Panc1 (cell line): ENCODE data around the gene CARD10.

ENCODE experiments used
- SIN3A ChIP-seq: IDR thresholded peaks from 2 replicates; pipeline ENCODE4 v1.6.1; 2012; ENCODE audit warnings: low read depth, mild to moderate bottlenecking, low read length, moderate library complexity, borderline replicate concordance; ENCODE audit not compliant: insufficient read depth
- TF ChIP-seq, protein P1 (sequence below): fragments of 450-650 bp; IDR thresholded peaks from 2 replicates; pipeline ENCODE4 v1.5.1; 2017; ENCODE audit warnings: mild to moderate bottlenecking

DNA sequence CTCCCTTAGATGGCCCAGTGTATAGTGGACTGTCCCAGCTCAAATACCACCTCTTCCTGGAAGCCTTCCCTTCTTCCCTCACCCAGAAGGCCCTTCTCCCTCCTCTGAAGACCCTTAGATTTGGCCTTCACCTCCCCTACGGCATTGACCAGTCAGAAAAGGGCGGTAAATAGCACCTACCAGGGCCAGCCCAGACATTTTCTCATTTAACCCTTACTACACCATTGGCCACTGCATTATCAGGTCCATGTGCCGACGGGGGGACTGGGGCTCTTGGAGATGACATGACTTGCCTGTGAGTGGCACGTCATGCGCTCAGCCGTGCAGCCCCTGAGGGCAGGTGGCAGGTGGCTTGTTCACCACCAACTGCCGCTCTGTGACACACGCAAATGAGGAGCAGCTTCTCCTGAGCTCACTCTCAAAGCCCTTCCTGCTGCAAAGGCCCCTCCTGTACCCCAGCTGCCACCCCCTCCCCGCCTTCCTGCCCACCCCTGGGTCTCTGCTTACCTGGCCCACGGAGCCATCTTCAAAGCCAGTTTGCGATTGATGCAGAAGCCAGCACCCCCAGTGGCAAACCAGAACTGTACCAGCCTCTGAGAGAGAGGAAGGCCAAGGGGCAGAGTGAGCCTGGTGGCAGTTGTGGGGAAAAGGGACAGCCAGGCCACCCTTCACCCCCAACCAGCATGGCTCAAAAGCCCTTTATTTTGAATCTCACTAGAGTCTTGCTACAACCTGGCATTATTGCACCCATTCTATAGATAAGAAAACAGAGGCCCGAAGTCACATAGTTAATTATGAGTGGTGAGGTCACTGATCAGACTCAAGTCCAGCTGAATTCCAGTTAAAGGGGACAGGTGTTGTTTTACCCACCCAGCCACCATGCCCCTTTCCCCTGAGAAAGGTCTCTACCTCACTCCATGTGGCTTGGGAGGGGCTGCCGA lies 42.6 kb downstream of the CARD10 start:
- TF ChIP-seq, protein P1, sequence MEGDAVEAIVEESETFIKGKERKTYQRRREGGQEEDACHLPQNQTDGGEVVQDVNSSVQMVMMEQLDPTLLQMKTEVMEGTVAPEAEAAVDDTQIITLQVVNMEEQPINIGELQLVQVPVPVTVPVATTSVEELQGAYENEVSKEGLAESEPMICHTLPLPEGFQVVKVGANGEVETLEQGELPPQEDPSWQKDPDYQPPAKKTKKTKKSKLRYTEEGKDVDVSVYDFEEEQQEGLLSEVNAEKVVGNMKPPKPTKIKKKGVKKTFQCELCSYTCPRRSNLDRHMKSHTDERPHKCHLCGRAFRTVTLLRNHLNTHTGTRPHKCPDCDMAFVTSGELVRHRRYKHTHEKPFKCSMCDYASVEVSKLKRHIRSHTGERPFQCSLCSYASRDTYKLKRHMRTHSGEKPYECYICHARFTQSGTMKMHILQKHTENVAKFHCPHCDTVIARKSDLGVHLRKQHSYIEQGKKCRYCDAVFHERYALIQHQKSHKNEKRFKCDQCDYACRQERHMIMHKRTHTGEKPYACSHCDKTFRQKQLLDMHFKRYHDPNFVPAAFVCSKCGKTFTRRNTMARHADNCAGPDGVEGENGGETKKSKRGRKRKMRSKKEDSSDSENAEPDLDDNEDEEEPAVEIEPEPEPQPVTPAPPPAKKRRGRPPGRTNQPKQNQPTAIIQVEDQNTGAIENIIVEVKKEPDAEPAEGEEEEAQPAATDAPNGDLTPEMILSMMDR = no peak
- TF ChIP-seq SIN3A = no peak
